ENCODE measurements around the gene BOC. TPM values are rescaled to one million over a fixed set of nuclear protein-coding genes. Genes with fewer than 3 reads are reported as not detected.
A peak's percentile ranks its signal among the peaks of the same experiment; 100 is the strongest.

The BOC gene
- 0.33 and 0.91 TPM in 2 replicates for total RNA-seq

- intact Hi-C loops (cut with micrococcal nuclease): no loop called here
- no peak for TF ChIP-seq CTCF (IDR thresholded peaks at IDR 0.05)
- no peak for DNase-seq
- Mint-ChIP-seq H3K27me3 (peaks cover 69% of the 10 kb centered on the region), H3K36me3 (ENCODE audit: low read depth) (no peaks in the 10 kb centered on the region), H3K9me3 (no peaks in the 10 kb centered on the region), H3K4me3 (peak within 1 kb of the TSS; percentile 80), H3K4me1 (peaks cover 17% of the 10 kb centered on the region), H3K27ac (no peak within 1 kb of the TSS)
- ChIA-PET CTCF (no interaction called here), POLR2A (no interaction called here)
- ATAC-seq (ENCODE audit: low read depth): peak; percentile 25
These were observed at the start of gene BOC for GRCh38 chr3:113211330-113212149. TSS of gene BOC (plus strand) at chr3:113211557. CDS start at chr3:113249803, 38,246 bp downstream.

GRCh38 chr3:113161661-113162060 is 49.7 kb upstream of the BOC start:
- H3K4me1 Mint-ChIP-seq: no peaks in the 10 kb centered on the region
- ATAC-seq (ENCODE audit: low read depth): no peak
- ChIA-PET CTCF (no interaction called here), POLR2A (no interaction called here)
- TF ChIP-seq CTCF (IDR thresholded peaks at IDR 0.05): no peak
- intact Hi-C loops (cut with micrococcal nuclease): no loop called here
- no peaks in the 10 kb centered on the region for H3K9me3 Mint-ChIP-seq
- no peaks in the 10 kb centered on the region for H3K36me3 Mint-ChIP-seq (ENCODE audit: low read depth)
- DNase-seq: no peak
- H3K27me3 Mint-ChIP-seq: no peaks in the 10 kb centered on the region
- H3K27ac Mint-ChIP-seq: no peak overlapping the region
- H3K4me3 Mint-ChIP-seq: no peak overlapping the region

GRCh38 chr3:113163152-113163551 is 48.2 kb upstream of the BOC start:
- Mint-ChIP-seq H3K27me3 (no peaks in the 10 kb centered on the region), H3K4me3 (no peak overlapping the region), H3K36me3 (ENCODE audit: low read depth) (no peaks in the 10 kb centered on the region), H3K9me3 (no peaks in the 10 kb centered on the region), H3K4me1 (no peaks in the 10 kb centered on the region), H3K27ac (no peak overlapping the region)
- no peak for TF ChIP-seq CTCF (IDR thresholded peaks at IDR 0.05)
- intact Hi-C loops (cut with micrococcal nuclease): no loop called here
- ATAC-seq (ENCODE audit: low read depth) (no peak), DNase-seq (no peak)
- POLR2A ChIA-PET: no interaction called here
- CTCF ChIA-PET: no interaction called here

GRCh38 chr3:113165841-113166240 is 45.5 kb upstream of the BOC start:
- Mint-ChIP-seq H3K27me3 (no peaks in the 10 kb centered on the region), H3K4me3 (no peak overlapping the region), H3K4me1 (no peaks in the 10 kb centered on the region), H3K9me3 (no peaks in the 10 kb centered on the region), H3K36me3 (ENCODE audit: low read depth) (no peaks in the 10 kb centered on the region), H3K27ac (no peak overlapping the region)
- DNase-seq: no peak
- POLR2A ChIA-PET: interaction anchor here (0.6 kb wide), 1 partner anchor 431 kb away, joined by 3 read pairs; no protein-coding TSS in a partner anchor
- CTCF ChIA-PET: no interaction called here
- no peak for ATAC-seq (ENCODE audit: low read depth)
- intact Hi-C loops (cut with micrococcal nuclease): no loop called here
- no peak for TF ChIP-seq CTCF (IDR thresholded peaks at IDR 0.05)

GRCh38 chr3:113166357-113166718 is 45.0 kb upstream of the BOC start:
- H3K4me1 Mint-ChIP-seq: no peaks in the 10 kb centered on the region
- POLR2A ChIA-PET: interaction anchor here (0.6 kb wide), 1 partner anchor 431 kb away, joined by 3 read pairs; no protein-coding TSS in a partner anchor
- no peaks in the 10 kb centered on the region for H3K9me3 Mint-ChIP-seq

More at GRCh38 chr3:113166357-113166718, 45.0 kb upstream of the BOC start:
- CTCF ChIA-PET: no interaction called here
- intact Hi-C loops (cut with micrococcal nuclease): no loop called here
- DNase-seq (no peak), ATAC-seq (ENCODE audit: low read depth) (no peak)
- H3K27ac Mint-ChIP-seq: no peak overlapping the region
- TF ChIP-seq CTCF (IDR thresholded peaks at IDR 0.05): no peak
- no peaks in the 10 kb centered on the region for H3K27me3 Mint-ChIP-seq
- no peaks in the 10 kb centered on the region for H3K36me3 Mint-ChIP-seq (ENCODE audit: low read depth)
- no peak overlapping the region for H3K4me3 Mint-ChIP-seq

Data from activated B cell treated with CpG ODN at 0.5 μM for 24 hours (primary cell).